Measurements from ENCODE around the gene FAM171A2. TPM values are rescaled to one million over a fixed set of nuclear protein-coding genes. Genes with fewer than 3 reads are reported as not detected.

Gene FAM171A2
- polyA plus RNA-seq, 3 donors: not detected

DNA sequence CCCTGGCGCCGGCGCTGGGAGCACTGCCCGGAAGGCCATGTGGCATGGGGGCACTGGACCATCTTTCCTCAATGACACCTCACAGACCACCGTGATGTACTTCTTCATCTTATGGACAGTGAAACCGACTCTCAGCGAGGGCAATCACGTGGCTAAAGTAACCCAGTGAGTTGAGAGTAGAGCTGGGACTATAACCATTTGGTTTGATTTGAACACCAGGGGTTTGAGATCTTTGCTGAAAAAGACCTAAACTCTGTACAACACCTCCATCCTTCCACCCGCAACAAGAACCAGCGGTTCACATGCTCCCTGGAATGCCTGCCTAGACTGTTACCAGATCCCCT, 22.5 kb upstream of the FAM171A2 start:
- intact Hi-C loops (cut with micrococcal nuclease): no loop called here
- Histone ChIP-seq H3K4me3 (replicated peaks in 1 of 3; ENCODE audit: low read depth in 2 of 3, low read length in 3 of 3) (peak overlapping the region in 1 of 3 experiments; percentile 82), H3K79me2 (ENCODE audit: insufficient read depth, low read length) (no peaks in the 10 kb centered on the region), H3K9me3 (replicated peaks in 1 of 2; ENCODE audit: control insufficient read depth in 1 of 2, insufficient read depth in 1 of 2, low read length in 2 of 2) (no peaks in the 10 kb centered on the region), H4K20me1 (ENCODE audit: insufficient read depth, low read length) (no peaks in the 10 kb centered on the region), H3K9ac (ENCODE audit: insufficient read depth, low read length, poor library complexity, severe bottlenecking) (no peak overlapping the region), H3K4me2 (replicated peaks; ENCODE audit: extremely low read depth, low read length, poor library complexity, severe bottlenecking) (peak overlapping the region; percentile 93), H3K4me1 (ENCODE audit: control insufficient read depth in 1 of 2, insufficient read depth in 2 of 2, low read length in 2 of 2) (peaks cover 26 to 29% of the 10 kb centered on the region in 2 donors), H3K27ac (ENCODE audit: low read depth in 1 of 2, low read length in 2 of 2) (no peak overlapping the region), H2AFZ (ENCODE audit: insufficient read depth, low read depth, low read length, poor library complexity, severe bottlenecking) (peak overlapping the region; percentile 90), H3K27me3 (ENCODE audit: control insufficient read depth in 2 of 2, insufficient read depth in 2 of 2, low read length in 2 of 2) (peaks cover 3 to 35% of the 10 kb centered on the region in 2 donors), H3K36me3 (replicated peaks in 1 of 2; ENCODE audit: control insufficient read depth in 1 of 2, insufficient read depth in 2 of 2, low read length in 2 of 2) (no peaks in the 10 kb centered on the region)
- no peak for DNase-seq
- H3K9me3 Mint-ChIP-seq: peaks cover 0 to 2% (median 0%) of the 10 kb centered on the region in 7 donors
- H3K27me3 Mint-ChIP-seq (ENCODE audit: low read depth in 3 of 3): peaks cover 35 to 48% (median 41%) of the 10 kb centered on the region in 3 donors
- peak overlapping the region in 1 of 7 donors; percentile 80 for H3K27ac Mint-ChIP-seq
- H3K4me1 Mint-ChIP-seq: peaks cover 33% of the 10 kb centered on the region
- TF ChIP-seq, protein P1, sequence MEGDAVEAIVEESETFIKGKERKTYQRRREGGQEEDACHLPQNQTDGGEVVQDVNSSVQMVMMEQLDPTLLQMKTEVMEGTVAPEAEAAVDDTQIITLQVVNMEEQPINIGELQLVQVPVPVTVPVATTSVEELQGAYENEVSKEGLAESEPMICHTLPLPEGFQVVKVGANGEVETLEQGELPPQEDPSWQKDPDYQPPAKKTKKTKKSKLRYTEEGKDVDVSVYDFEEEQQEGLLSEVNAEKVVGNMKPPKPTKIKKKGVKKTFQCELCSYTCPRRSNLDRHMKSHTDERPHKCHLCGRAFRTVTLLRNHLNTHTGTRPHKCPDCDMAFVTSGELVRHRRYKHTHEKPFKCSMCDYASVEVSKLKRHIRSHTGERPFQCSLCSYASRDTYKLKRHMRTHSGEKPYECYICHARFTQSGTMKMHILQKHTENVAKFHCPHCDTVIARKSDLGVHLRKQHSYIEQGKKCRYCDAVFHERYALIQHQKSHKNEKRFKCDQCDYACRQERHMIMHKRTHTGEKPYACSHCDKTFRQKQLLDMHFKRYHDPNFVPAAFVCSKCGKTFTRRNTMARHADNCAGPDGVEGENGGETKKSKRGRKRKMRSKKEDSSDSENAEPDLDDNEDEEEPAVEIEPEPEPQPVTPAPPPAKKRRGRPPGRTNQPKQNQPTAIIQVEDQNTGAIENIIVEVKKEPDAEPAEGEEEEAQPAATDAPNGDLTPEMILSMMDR (IDR thresholded peaks at IDR 0.05): no peak
- WGBS (ENCODE audit: insufficient coverage): 33% methylated on average over 4 of the region's 10 CpGs
- H3K4me3 Mint-ChIP-seq: peak overlapping the region; percentile 81 to 90
- peaks cover 0 to 4% of the 10 kb centered on the region in 2 donors for H3K36me3 Mint-ChIP-seq

DNA sequence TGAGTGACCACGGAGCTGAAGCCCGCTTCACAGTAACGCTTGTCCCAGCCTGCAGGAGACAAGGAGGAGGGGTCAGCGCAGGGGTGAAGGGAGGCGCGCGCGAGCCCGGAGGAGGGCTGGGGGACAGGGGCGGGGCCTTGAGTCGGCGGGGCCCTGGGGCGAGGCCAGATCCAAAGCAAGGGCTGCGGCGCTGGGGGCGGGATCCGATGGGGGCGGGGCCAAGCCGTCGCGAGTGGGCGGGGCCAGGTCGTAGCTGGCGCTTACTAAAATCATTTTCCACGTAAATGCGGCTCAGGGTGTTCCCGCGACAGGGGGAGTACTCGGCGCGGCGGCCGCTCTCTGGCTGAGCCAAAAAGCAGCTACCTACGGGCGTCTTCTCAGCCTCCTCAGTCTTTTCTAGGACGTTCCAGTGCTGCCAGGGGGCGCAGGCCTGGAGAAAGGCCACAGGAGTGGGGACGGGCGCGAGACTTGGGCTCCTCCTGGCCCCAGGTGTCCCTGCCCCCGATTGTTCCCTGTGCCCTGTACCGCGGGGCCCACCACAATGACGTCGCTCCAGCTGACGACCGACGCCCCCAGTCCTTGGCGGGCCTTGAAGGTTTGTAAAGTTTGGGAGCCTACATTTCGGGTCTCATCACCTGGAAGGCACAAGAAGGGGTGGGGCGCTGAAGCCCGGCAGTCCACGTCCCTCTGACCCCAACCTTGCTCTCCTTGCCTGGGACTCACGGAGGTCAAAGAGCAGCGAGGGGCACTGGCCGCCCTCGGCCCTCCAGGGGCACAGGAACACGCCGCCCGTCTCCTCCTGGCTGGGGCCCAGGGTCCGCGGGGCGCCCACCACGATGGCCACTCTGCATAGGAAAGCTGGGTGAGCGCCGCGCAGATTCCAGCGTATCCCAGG, 21.9 kb upstream of the FAM171A2 start:
- H3K4me1 Mint-ChIP-seq: peaks cover 32% of the 10 kb centered on the region
- no peak overlapping the region for H3K27ac ChIP-seq (ENCODE audit: low read depth in 1 of 2, low read length in 2 of 2)
- no peaks in the 10 kb centered on the region for H4K20me1 ChIP-seq (ENCODE audit: insufficient read depth, low read length)
- peak overlapping the region; percentile 81 to 90 for H3K4me3 Mint-ChIP-seq
- peak overlapping the region; percentile 45 to 82 (median 47) for H3K4me3 ChIP-seq (replicated peaks in 1 of 3; ENCODE audit: low read depth in 2 of 3, low read length in 3 of 3)
- peaks cover 0 to 2% (median 0%) of the 10 kb centered on the region in 7 donors for H3K9me3 Mint-ChIP-seq
- H3K36me3 Mint-ChIP-seq: peaks cover 0 to 4% of the 10 kb centered on the region in 2 donors
- peak; percentile 67 to 72 (median 70) for DNase-seq
- H3K4me1 ChIP-seq (ENCODE audit: control insufficient read depth in 1 of 2, insufficient read depth in 2 of 2, low read length in 2 of 2): peaks cover 26 to 29% of the 10 kb centered on the region in 2 donors
- TF ChIP-seq, protein P1 (IDR thresholded peaks at IDR 0.05): peak; percentile 7
- peaks cover 3 to 35% of the 10 kb centered on the region in 2 donors for H3K27me3 ChIP-seq (ENCODE audit: control insufficient read depth in 2 of 2, insufficient read depth in 2 of 2, low read length in 2 of 2)
- no peaks in the 10 kb centered on the region for H3K79me2 ChIP-seq (ENCODE audit: insufficient read depth, low read length)
- intact Hi-C loops (cut with micrococcal nuclease): no loop called here
- no peaks in the 10 kb centered on the region for H3K9me3 ChIP-seq (replicated peaks in 1 of 2; ENCODE audit: control insufficient read depth in 1 of 2, insufficient read depth in 1 of 2, low read length in 2 of 2)
- H2AFZ ChIP-seq (ENCODE audit: insufficient read depth, low read depth, low read length, poor library complexity, severe bottlenecking): peak overlapping the region; percentile 90
- 11% methylated on average over 61 of the region's 68 CpGs for WGBS (ENCODE audit: insufficient coverage)
- H3K27me3 Mint-ChIP-seq (ENCODE audit: low read depth in 3 of 3): peaks cover 35 to 48% (median 41%) of the 10 kb centered on the region in 3 donors
- peak overlapping the region in 1 of 7 donors; percentile 19 for H3K27ac Mint-ChIP-seq
- peak overlapping the region; percentile 93 for H3K4me2 ChIP-seq (replicated peaks; ENCODE audit: extremely low read depth, low read length, poor library complexity, severe bottlenecking)
- no peaks in the 10 kb centered on the region for H3K36me3 ChIP-seq (replicated peaks in 1 of 2; ENCODE audit: control insufficient read depth in 1 of 2, insufficient read depth in 2 of 2, low read length in 2 of 2)
- H3K9ac ChIP-seq (ENCODE audit: insufficient read depth, low read length, poor library complexity, severe bottlenecking): peak overlapping the region; percentile 46

All from CD14-positive monocyte (primary cell).